Smooth muscle cell (in vitro differentiated cells): ENCODE measurements around the gene KRT79. TPM values are rescaled to one million over a fixed set of nuclear protein-coding genes. Genes with fewer than 3 reads are reported as not detected.

Experiments
- DNase-seq: peaks from one replicate; lab custom pipeline; 2025; ENCODE audit not compliant: unreplicated experiment; lab: John Stamatoyannopoulos, UW
- H2AFZ ChIP-seq: fragments of 200-600 bp; sonication (generic); 2 replicates; pipeline ENCODE4 v1.6.0; 2016; ENCODE audit warnings: antibody characterized with exemption, low read depth, mild to moderate bottlenecking
- H3F3A ChIP-seq: fragments of 200-600 bp; sonication (generic); 2 replicates; pipeline ENCODE4 v1.6.0; 2017; ENCODE audit warnings: antibody characterized with exemption, low read depth
- H3K27ac ChIP-seq: fragments of 200-600 bp; sonication (generic); 2 replicates; pipeline ENCODE4 v1.5.1; 2016; ENCODE audit warnings: low read depth, mild to moderate bottlenecking
- H3K27me3 ChIP-seq: fragments of 200-600 bp; sonication (generic); 2 replicates; pipeline ENCODE4 v1.6.1; 2016; ENCODE audit warnings: low read depth, mild to moderate bottlenecking
- H3K36me3 ChIP-seq: fragments of 200-600 bp; sonication (generic); 2 replicates; pipeline ENCODE4 v1.5.1; 2016; ENCODE audit warnings: low read depth
- H3K4me1 ChIP-seq: fragments of 200-600 bp; sonication (generic); 2 replicates; pipeline ENCODE4 v1.5.1; 2016; ENCODE audit warnings: low read depth
- H3K4me2 ChIP-seq: fragments of 200-600 bp; sonication (generic); 2 replicates; pipeline ENCODE4 v1.6.0; 2016; ENCODE audit warnings: mild to moderate bottlenecking
- H3K4me3 ChIP-seq: fragments of 200-600 bp; sonication (generic); 2 replicates; pipeline ENCODE4 v1.5.1; 2016; ENCODE audit warnings: mild to moderate bottlenecking
- H3K79me2 ChIP-seq: fragments of 200-600 bp; sonication (generic); 2 replicates; pipeline ENCODE4 v1.6.0; 2016; ENCODE audit warnings: low read depth, mild to moderate bottlenecking
- H3K9ac ChIP-seq: fragments of 200-600 bp; sonication (generic); 2 replicates; pipeline ENCODE4 v1.6.0; 2016; ENCODE audit warnings: low read depth
- H3K9me3 ChIP-seq: fragments of 200-600 bp; sonication (generic); replicated peaks from 2 replicates; pipeline ENCODE4 v1.5.1; 2016; ENCODE audit warnings: low read depth
- H4K20me1 ChIP-seq: fragments of 200-600 bp; sonication (generic); 2 replicates; pipeline ENCODE4 v1.6.0; 2016; ENCODE audit warnings: low read depth
- CTCF ChIP-seq: fragments of 200-600 bp; sonication (generic); IDR thresholded peaks from 2 replicates; pipeline ENCODE4 v1.5.1; 2017; ENCODE audit warnings: borderline replicate concordance, mild to moderate bottlenecking, antibody characterized with exemption; ENCODE audit not compliant: insufficient read depth, poor library complexity, severe bottlenecking
- WGBS: methylation state at CpG from one replicate; pipeline ENCODE4 v1.1.7; 2016; ENCODE audit warnings: low lambda C conversion rate; 5-methylcytosine and 5-hydroxymethylcytosine counted together
- polyA plus RNA-seq: library from polyadenylated mRNA; unstranded; fragments of >200 nt; fragmentation: Nextera tagmentation; extraction: Ambion mirVana; gene quantifications from 2 replicates; pipeline ENCODE4 v1.2.1, GENCODE V29; 2016
- total RNA-seq: library from RNA; depleted of rRNA; stranded (reverse); fragments of >200 nt; gene quantifications from 2 replicates; pipeline ENCODE4 v1.2.3, GENCODE V29; 2014

KRT79 gene
- total and polyA plus RNA-seq, 2 experiments from 2014 or later: 3.4 to 4.1 TPM

GRCh38 chr12:52788192-52788875 is 45.8 kb downstream of the KRT79 start:
- no peak for TF ChIP-seq CTCF
- no peaks in the 10 kb centered on the region for H4K20me1 ChIP-seq
- no peaks in the 10 kb centered on the region for H3K27me3 ChIP-seq
- WGBS: 71% methylated on average over 6 of the region's 6 CpGs
- H3K36me3 ChIP-seq: no peaks in the 10 kb centered on the region
- H3K4me3 ChIP-seq: no peak overlapping the region
- H3K9ac ChIP-seq: no peak overlapping the region
- DNase-seq: no peak
- no peaks in the 10 kb centered on the region for H3F3A ChIP-seq
- no peak overlapping the region for H2AFZ ChIP-seq
- H3K27ac ChIP-seq: no peak overlapping the region
- H3K9me3 ChIP-seq: no peaks in the 10 kb centered on the region
- H3K79me2 ChIP-seq: no peaks in the 10 kb centered on the region
- no peaks in the 10 kb centered on the region for H3K4me1 ChIP-seq
- no peak overlapping the region for H3K4me2 ChIP-seq

- Histone ChIP-seq H3K27me3 (peaks cover under 1% of the 10 kb centered on the region), H3K4me1 (no peaks in the 10 kb centered on the region), H3F3A (no peaks in the 10 kb centered on the region), H2AFZ (no peak overlapping the region), H3K27ac (no peak overlapping the region), H3K4me3 (no peak overlapping the region), H3K4me2 (no peak overlapping the region), H3K36me3 (no peaks in the 10 kb centered on the region), H3K9ac (no peak overlapping the region), H3K9me3 (no peaks in the 10 kb centered on the region), H3K79me2 (no peaks in the 10 kb centered on the region), H4K20me1 (no peaks in the 10 kb centered on the region)
- WGBS: 36% methylated on average over 6 of the region's 6 CpGs
- DNase-seq: no peak
- no peak for TF ChIP-seq CTCF
These were observed 46.6 kb downstream of the KRT79 start for GRCh38 chr12:52787324-52788191.

DNA sequence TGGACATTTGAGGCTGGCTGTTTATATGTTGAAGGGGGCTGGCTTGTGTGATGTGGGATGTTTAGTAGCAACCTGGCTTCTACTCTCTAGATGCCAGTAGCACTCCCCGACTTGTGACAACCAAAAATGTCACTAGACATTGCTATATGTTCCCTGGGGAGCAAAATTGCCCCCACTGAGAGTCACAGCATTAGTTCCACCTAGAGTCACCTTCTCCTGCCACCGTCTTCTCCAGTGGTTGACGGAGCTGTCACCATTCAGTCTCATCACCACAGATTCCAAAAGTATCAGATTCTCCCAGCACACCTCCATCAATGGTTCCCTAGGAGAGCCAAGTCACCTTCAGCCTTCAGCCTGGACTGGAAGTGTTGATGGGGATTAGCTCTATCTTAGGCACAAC is 49.2 kb downstream of the KRT79 start:
- 89% methylated on average over 3 of the region's 3 CpGs for WGBS

More for the DNA sequence above, 49.2 kb downstream of the KRT79 start:
- H3K4me1 ChIP-seq: no peaks in the 10 kb centered on the region
- no peaks in the 10 kb centered on the region for H3K79me2 ChIP-seq
- TF ChIP-seq CTCF: no peak
- no peaks in the 10 kb centered on the region for H4K20me1 ChIP-seq
- no peak overlapping the region for H3K9ac ChIP-seq
- no peaks in the 10 kb centered on the region for H3K36me3 ChIP-seq
- DNase-seq: no peak
- no peaks in the 10 kb centered on the region for H3K9me3 ChIP-seq
- H3F3A ChIP-seq: no peaks in the 10 kb centered on the region
- H3K4me2 ChIP-seq: no peak overlapping the region
- no peak overlapping the region for H3K4me3 ChIP-seq
- no peak overlapping the region for H2AFZ ChIP-seq
- no peak overlapping the region for H3K27ac ChIP-seq
- H3K27me3 ChIP-seq: peaks cover 27% of the 10 kb centered on the region
